ENCODE data around the gene ZNF586.
"Not testable (repeated sequence)": the region's sequence is repeated elsewhere in the genome, so short reads cannot be mapped to it uniquely, and the experiment has no call there.

The ZNF586 gene

GRCh38 chr19:57802269-57802668 lies 32.8 kb downstream of the ZNF586 start:
- CTCF ChIA-PET, result no interaction called here

DNA sequence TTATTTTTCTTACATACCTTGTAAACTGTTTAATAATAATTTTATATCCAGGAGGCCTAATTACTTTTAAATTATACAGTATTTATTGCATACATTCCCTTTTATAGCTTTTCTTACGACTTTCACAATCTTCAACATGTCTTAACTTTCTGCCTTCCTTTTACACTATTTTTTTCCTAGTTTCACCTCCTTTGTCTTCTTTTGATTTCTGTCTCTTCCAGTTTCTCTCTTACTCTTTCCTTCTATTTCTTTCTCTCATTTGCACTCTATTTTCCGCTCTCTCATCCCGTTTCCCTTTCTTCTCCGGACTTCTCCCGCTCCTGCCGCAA lies 33.8 kb downstream of the ZNF586 start:
- no peak for DNase-seq (ENCODE audit: extremely low spot score)
- ChIA-PET POLR2A (interaction anchor here (1.6 kb wide), 1 partner anchor 12 kb away, joined by 4 read pairs; no protein-coding TSS in a partner anchor), CTCF (no interaction called here)
- TF ChIP-seq NFRKB (IDR thresholded peaks at IDR 0.05) (no peak), TARDBP (IDR thresholded peaks at IDR 0.05) (no peak), LEF1 (IDR thresholded peaks at IDR 0.05; ENCODE audit: borderline replicate concordance) (no peak), CTBP1 (IDR thresholded peaks at IDR 0.05; ENCODE audit: borderline replicate concordance) (no peak), SP1 (IDR thresholded peaks at IDR 0.05) (no peak), BHLHE40 (IDR thresholded peaks at IDR 0.05; ENCODE audit: borderline replicate concordance) (no peak), HDGF (IDR thresholded peaks at IDR 0.05; ENCODE audit: borderline replicate concordance) (no peak), FOXK2 (IDR thresholded peaks at IDR 0.05) (no peak), FOXM1 (IDR thresholded peaks at IDR 0.05; ENCODE audit: borderline replicate concordance) (no peak), ARNT (IDR thresholded peaks at IDR 0.05) (no peak), FOXA1 (IDR thresholded peaks at IDR 0.05) (no peak), ZNF384 (IDR thresholded peaks at IDR 0.05) (no peak), ELF4 (IDR thresholded peaks at IDR 0.05) (no peak), SUZ12 (IDR thresholded peaks at IDR 0.05) (no peak), L3MBTL2 (conservative IDR thresholded peaks at IDR 0.05) (no peak)
- TF ChIP-seq, protein P1, sequence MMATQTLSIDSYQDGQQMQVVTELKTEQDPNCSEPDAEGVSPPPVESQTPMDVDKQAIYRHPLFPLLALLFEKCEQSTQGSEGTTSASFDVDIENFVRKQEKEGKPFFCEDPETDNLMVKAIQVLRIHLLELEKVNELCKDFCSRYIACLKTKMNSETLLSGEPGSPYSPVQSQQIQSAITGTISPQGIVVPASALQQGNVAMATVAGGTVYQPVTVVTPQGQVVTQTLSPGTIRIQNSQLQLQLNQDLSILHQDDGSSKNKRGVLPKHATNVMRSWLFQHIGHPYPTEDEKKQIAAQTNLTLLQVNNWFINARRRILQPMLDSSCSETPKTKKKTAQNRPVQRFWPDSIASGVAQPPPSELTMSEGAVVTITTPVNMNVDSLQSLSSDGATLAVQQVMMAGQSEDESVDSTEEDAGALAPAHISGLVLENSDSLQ (IDR thresholded peaks at IDR 0.05), result no peak

More at GRCh38 chr19:57802269-57802668, 32.8 kb downstream of the ZNF586 start:
- POLR2A ChIA-PET, result interaction anchor here (1.6 kb wide), 1 partner anchor 13 kb away, joined by 4 read pairs; no protein-coding TSS in a partner anchor
- DNase-seq (ENCODE audit: extremely low spot score), result no peak
- TF ChIP-seq L3MBTL2 (conservative IDR thresholded peaks at IDR 0.05), result no peak
- TF ChIP-seq HDGF (IDR thresholded peaks at IDR 0.05; ENCODE audit: borderline replicate concordance), result no peak
- no peak for TF ChIP-seq TARDBP (IDR thresholded peaks at IDR 0.05)
- TF ChIP-seq ZNF384 (IDR thresholded peaks at IDR 0.05), result no peak
- no peak for TF ChIP-seq CTBP1 (IDR thresholded peaks at IDR 0.05; ENCODE audit: borderline replicate concordance)
- no peak for TF ChIP-seq LEF1 (IDR thresholded peaks at IDR 0.05; ENCODE audit: borderline replicate concordance)
- TF ChIP-seq FOXK2 (IDR thresholded peaks at IDR 0.05), result no peak
- TF ChIP-seq BHLHE40 (IDR thresholded peaks at IDR 0.05; ENCODE audit: borderline replicate concordance), result no peak
- TF ChIP-seq SP1 (IDR thresholded peaks at IDR 0.05), result no peak
- TF ChIP-seq, protein P1 (IDR thresholded peaks at IDR 0.05), result no peak
- TF ChIP-seq SUZ12 (IDR thresholded peaks at IDR 0.05), result no peak
- TF ChIP-seq ELF4 (IDR thresholded peaks at IDR 0.05), result no peak
- TF ChIP-seq FOXM1 (IDR thresholded peaks at IDR 0.05; ENCODE audit: borderline replicate concordance), result no peak
- TF ChIP-seq FOXA1 (IDR thresholded peaks at IDR 0.05), result no peak

DNA sequence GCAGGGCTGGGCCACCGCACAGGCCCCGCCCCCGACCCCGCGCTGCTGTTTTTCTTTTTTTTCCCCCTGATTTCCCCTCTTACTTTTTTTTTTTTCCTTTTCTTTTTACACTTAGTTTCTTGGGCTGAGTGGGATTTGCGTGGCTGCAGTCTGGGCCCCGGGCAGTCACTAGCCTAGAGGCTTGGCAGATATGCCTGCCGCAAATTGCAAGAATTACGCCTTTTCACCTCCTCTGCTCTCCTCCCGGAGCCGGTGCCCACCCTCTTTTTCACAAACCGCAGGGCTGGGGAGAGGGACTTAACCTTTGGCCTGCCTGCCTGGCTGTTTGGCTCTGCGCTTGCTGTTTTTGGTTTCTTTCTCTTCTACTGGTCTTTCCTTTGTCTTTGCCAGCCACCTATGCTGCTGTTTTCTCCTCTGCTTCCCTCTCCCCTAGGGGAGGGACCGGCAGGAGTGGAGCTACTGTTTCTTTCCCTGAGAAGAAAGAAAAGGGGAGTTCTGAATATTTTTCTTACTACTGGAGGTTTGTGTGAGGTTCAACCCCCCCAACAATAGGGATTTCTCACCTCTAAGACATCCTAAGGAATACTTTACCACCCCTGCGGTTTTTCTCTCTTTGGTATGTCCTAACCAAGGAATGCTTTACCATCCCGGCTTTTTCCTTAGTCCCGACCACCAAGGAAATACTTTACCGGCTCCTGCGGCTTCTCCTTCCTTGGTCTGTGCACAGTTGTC lies 34.3 kb downstream of the ZNF586 start:
- POLR2A ChIA-PET, result interaction anchor here (1.6 kb wide), 1 partner anchor 11 kb away, joined by 4 read pairs; no protein-coding TSS in a partner anchor
- no peak for DNase-seq (ENCODE audit: extremely low spot score)
- TF ChIP-seq FOXA1 (IDR thresholded peaks at IDR 0.05), result no peak
- no peak for TF ChIP-seq ARNT (IDR thresholded peaks at IDR 0.05)
- TF ChIP-seq TARDBP (IDR thresholded peaks at IDR 0.05), result no peak
- no peak for TF ChIP-seq L3MBTL2 (conservative IDR thresholded peaks at IDR 0.05)
- no peak for TF ChIP-seq BHLHE40 (IDR thresholded peaks at IDR 0.05; ENCODE audit: borderline replicate concordance)
- TF ChIP-seq LEF1 (IDR thresholded peaks at IDR 0.05; ENCODE audit: borderline replicate concordance), result no peak
- TF ChIP-seq ZNF384 (IDR thresholded peaks at IDR 0.05), result no peak
- TF ChIP-seq, protein P1 (IDR thresholded peaks at IDR 0.05), result no peak
- no peak for TF ChIP-seq SUZ12 (IDR thresholded peaks at IDR 0.05)
- TF ChIP-seq ELF4 (IDR thresholded peaks at IDR 0.05), result no peak
- no peak for TF ChIP-seq NFRKB (IDR thresholded peaks at IDR 0.05)
- TF ChIP-seq CTBP1 (IDR thresholded peaks at IDR 0.05; ENCODE audit: borderline replicate concordance), result no peak
- TF ChIP-seq HDGF (IDR thresholded peaks at IDR 0.05; ENCODE audit: borderline replicate concordance), result no peak
- TF ChIP-seq FOXK2 (IDR thresholded peaks at IDR 0.05), result no peak
- TF ChIP-seq SP1 (IDR thresholded peaks at IDR 0.05), result no peak
- CTCF ChIA-PET, result no interaction called here

DNA sequence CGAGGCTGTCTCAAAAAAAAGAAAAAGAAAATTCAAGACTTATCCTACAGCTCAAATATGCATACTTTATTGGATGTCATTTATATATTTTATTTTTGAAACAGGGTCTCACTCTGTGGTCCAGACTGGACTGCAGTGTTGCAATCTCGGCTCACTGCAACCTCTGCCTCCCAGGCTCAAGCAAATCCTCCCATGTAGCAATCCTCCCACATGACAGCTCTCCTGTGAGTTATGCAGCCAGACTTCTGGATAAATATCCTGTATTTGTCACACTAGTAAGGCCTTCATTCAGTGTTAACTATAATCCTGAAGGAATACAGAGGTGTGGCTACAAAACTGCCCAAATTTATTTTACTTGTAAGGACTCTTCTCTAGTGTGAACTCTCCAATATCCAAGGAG lies 38.1 kb downstream of the ZNF586 start:
- ChIA-PET CTCF (no interaction called here), POLR2A (no interaction called here)
- no peak for TF ChIP-seq FOXK2 (IDR thresholded peaks at IDR 0.05)
- no peak for TF ChIP-seq L3MBTL2 (conservative IDR thresholded peaks at IDR 0.05)
- TF ChIP-seq SUZ12 (IDR thresholded peaks at IDR 0.05), result no peak
- no peak for DNase-seq (ENCODE audit: extremely low spot score)

DNA sequence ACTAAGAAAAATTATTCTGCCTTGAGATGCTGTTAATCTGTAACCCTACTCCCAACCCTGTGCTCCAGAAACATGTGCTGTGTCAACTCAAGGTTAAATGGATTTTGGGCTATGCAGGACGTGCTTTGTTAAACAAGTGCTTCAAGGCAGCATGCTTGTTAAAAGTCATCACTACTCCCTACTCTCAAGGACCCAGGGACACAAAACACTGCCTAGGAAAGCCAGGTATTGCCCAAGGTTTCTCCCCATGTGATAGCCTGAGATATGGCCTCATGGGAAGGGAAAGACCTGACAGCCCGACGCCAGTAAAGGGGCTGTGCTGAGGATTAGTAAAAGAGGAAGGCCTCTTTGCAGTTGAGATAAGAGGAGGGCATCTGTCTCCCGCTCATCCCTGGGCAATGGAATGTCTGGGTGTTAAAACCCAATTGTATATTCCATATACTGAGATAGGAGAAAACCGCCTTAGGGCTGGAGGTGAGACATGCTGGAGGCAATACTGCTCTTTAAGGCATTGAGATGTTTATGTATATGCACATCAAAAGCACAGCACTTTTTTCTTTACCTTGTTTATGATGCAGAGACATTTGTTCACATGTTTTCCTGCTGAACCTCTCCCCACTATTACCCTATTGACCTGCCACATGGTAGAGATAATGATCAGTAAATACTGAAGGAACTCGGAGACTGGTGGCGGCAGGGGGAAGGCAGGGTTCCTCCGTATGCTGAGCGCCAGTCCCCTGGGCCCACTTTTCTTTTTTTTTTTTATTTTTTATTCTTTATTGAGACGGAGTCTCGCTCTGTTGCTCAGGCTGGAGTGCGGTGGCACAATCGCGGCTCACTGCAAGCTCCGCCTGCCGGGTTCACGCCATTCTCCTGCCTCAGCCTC lies 41.2 kb downstream of the ZNF586 start:
- POLR2A ChIA-PET; CTCF ChIA-PET; DNase-seq (ENCODE audit: extremely low spot score): not testable (repeated sequence)

DNA sequence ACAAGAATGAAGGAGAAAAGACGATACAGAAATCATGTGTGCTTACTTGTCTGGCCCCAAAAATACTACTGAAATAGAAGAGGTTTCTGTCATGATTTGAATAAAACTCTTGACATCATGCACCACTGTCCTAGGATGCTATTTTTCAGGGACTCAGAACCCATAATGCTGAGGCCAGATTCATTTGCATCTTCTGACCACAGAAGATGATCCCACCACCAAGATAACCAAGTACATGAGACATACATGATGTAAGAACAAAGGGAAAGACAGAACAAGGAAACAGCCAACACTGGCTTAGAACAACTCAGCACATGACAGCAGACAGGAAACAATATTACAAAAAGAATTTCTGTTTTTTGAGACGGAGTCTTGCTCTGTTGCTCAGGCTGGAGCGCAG lies 42.8 kb downstream of the ZNF586 start:
- CTCF ChIA-PET, result no interaction called here
- no peak for DNase-seq (ENCODE audit: extremely low spot score)
- POLR2A ChIA-PET, result no interaction called here
- TF ChIP-seq L3MBTL2 (conservative IDR thresholded peaks at IDR 0.05) (no peak), SUZ12 (IDR thresholded peaks at IDR 0.05) (no peak), SP1 (IDR thresholded peaks at IDR 0.05) (no peak)

DNA sequence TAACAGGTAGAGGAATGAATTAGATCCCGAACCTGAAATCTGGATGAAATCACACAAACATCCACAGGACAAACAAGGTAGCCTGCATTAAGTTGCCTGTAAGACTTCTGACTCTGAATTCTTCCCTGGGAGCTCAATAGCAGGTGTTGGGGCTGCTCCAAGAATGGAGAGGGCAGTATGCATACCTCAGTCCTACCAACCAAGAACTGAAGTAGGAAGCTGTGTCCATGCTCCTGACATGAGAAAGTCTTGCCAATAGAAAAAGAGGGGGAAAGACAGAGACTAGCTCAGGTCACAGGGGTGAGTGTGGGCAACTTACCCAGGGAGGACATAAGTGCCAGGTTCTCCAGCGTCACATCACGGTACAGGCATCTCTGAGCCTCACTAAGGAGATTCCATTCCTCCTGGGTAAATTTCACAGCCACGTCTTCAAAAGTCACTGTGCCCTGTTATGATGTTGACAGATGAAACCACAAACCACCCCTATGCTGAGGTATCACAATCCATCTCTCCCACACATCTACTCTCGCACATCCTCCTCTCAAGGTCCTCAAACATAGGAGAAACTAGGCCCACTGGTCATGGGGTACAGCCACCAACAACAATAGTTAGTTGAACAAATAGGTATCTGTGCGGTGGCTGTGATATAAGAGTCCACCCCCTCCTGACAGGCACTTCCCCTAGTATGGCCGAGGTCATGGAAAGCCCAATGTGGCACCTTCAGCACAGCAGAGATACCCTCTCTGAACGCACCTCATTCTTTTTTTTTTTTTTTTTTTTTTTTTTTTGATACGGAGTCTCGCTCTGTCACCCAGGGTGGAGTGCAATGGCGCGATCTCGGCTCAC lies 43.7 kb downstream of the ZNF586 start:
- DNase-seq (ENCODE audit: extremely low spot score); CTCF ChIA-PET: not testable (repeated sequence)
- POLR2A ChIA-PET, result interaction anchor here (0.6 kb wide), 1 partner anchor 8 kb away, joined by 3 read pairs; no protein-coding TSS in a partner anchor

Measured in HEK293T (cell line).